Hematopoietic multipotent progenitor cell treated with erythropoietin and hydrocortisone succinate and interleukin-3 and kit ligand, for 4 days (in vitro differentiated cells): ENCODE measurements around the gene UBE2QL1.

Experiments used
- DNase-seq: peaks from one replicate; pipeline ENCODE4 v3.0.0-alpha.2; 2015

The UBE2QL1 gene

DNA sequence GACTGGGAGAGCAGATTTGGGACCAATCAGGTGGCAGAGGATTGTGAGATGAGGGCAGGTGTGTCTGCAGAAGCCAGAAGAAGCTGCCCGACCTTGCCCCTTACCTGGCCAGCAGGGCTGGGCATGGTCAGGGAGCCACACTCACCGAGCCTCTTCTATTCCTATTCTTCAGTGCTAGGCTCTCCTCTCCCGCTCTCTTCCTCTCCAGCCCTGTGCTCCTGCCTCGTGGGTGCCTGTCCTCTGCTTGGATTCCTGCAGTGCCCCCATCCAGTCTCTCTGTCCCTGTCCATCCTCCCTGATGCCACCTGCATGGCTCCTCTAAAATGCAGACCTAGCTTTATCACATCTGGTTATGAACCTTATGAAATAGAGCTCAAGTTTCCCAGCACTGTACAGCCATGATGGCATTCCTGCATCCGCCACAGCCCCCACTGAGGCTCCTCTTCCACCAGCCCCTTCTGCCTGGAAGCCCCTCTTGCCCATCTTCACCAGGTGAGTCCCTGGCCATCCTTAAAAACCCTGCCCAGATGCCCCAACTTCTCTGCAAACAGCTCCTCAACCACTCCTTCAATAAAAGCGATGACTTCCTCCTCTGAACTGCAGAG lies 8.2 kb downstream of the UBE2QL1 start:
- no peak for DNase-seq

DNA sequence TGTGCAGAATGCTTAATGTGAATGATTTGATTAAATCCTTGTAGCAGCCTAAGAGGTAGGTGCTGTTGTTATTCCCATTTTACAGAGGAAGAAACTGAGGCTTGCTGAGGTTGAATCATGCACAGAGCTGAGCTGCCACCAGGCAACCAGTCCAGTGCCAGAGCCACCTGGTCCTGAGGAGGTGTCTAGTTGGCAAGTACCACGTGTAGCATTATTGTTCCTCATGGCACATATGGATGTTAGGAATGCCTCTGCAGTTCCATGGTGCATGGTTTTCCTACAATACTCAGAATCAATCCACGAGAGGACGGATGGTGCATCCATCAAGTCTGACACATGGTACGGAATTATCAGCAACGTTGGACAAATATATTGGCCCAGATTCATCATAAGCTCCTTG lies 8.9 kb downstream of the UBE2QL1 start:
- DNase-seq, result no peak

DNA sequence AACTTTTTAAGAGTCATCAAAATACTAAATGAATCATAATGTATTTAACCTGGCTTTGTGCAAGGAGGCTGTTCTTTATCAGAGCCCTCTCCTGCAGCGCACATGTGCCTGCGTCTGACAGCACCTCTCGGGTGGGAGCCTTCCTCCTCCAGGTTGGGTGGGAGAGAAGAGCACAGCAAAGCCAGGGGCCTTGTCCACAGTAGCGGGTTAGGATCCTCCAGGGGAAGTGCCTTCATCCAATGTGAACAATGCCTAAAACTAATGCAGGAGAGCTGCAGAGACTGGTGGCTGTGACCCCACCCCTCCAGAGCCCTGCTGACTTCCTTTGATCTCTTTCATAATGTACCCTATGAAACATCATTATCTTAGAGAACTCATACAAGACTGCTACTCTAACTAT lies 10.2 kb downstream of the UBE2QL1 start:
- no peak for DNase-seq

DNA sequence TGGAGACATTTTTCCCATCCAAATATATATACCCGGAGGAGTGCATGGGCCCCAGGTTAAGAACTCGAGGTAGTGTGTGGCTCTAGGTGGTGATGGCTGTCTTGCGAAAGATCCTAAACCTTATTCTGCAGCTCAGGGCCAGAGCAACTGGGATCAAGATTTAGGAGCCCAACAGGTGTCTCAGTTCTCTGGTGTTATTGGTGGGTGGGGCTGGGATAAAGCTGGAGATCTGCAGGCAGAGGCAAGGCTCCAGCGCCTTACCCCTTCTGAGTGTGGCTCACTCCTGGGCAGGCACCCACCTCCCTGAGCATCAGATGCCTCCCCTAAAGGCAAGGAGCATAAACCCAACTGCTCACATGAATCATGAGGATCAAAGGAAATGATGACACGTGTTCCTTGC lies 11.2 kb downstream of the UBE2QL1 start:
- no peak for DNase-seq

DNA sequence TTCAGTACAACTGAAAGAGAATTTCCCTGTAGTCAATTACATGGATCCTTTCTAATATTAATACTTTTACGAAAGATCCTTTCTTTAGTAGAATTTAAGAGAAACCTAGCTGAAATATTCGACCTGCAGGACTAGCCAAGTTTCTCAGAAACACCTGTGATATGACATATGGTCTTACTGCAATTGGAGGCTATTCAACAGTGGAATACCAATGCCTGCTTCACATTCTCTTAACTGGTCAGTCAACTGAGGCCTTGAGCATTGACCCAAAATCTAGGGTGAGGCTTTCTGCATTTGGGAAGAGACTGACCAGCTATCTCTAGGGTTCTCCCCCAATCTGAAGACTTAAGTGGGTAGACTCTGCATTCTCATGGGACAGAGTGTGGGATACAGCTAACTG lies 12.3 kb downstream of the UBE2QL1 start:
- DNase-seq, result no peak

DNA sequence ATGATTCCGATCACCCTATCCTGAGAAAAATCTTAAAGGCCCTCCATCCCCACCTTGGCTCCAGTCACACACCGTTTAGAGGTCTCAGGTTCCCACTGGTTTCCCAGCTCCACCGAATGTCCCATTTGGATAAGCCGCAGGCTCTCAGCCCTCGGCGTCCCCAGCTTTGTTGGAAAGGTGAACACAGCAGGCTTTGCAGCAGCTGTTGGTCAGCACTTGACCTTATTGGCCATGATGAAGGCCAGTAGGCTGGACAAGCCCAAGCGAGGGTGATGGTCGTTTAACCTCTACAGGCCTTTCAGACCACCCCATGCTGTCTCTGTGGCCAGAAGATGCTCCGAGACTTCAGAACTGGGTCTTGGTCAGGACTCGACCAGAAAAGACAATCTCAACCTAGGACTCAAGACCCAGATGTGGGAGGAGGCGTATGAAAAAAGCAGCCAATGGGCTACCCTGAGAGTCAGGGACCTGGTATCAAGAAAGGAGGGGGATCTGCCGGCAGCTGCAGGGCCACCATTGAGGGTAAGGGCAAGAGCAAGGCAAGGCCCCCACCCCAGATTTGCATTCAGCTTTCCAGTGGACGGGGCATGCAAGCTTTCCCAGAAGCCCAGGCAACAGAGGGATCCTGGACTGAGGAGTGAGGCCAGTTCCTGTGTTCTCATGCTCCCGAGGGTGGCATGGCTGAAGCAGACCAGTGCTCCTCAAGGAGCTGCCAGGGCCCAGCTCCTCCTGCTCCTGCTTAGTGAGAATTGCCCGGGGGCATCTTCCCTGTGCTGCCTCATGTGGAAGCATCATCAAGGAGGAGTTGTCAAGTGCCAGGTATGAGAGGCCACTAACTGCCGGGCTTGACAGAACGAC lies 13.4 kb downstream of the UBE2QL1 start:
- DNase-seq, result no peak

DNA sequence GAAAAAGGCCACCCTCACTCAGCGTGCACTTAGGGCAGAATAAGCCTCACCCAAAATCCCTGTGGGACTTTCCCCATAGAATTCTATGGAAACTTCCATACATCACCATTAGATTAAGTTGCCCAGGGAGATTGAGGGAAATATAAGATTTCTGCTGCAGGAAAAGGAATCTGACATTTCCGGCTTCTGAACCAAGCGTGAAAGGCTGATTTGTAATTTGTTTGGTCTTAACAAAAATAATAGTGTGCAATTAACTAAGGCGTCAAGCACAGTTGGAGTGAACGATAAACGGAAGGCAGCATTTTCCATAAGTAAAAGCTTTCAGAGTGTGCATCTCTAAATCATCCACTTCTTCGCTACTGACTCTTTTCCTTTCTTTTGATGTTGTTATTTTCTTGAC lies 14.0 kb downstream of the UBE2QL1 start:
- DNase-seq, result no peak

DNA sequence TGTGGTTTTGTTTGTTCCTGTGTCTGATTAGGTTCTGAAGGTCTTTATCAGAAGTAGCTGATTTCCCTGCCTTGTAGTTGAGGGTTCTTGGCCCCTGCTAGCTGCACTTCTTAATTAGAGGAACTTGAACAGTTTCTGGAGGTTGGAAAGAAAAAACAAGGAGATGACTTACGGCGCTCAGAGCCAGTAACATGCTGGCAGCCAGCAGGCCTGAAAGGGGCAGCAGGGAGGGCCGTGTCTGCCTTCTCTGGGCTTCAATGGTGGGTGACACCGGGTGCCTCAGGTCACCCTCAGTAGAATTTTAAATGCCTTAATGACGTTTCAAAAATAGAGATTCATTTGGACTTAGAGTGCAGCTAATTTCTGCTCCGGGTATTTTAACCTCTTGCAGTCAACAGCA lies 15.8 kb downstream of the UBE2QL1 start:
- no peak for DNase-seq

DNA sequence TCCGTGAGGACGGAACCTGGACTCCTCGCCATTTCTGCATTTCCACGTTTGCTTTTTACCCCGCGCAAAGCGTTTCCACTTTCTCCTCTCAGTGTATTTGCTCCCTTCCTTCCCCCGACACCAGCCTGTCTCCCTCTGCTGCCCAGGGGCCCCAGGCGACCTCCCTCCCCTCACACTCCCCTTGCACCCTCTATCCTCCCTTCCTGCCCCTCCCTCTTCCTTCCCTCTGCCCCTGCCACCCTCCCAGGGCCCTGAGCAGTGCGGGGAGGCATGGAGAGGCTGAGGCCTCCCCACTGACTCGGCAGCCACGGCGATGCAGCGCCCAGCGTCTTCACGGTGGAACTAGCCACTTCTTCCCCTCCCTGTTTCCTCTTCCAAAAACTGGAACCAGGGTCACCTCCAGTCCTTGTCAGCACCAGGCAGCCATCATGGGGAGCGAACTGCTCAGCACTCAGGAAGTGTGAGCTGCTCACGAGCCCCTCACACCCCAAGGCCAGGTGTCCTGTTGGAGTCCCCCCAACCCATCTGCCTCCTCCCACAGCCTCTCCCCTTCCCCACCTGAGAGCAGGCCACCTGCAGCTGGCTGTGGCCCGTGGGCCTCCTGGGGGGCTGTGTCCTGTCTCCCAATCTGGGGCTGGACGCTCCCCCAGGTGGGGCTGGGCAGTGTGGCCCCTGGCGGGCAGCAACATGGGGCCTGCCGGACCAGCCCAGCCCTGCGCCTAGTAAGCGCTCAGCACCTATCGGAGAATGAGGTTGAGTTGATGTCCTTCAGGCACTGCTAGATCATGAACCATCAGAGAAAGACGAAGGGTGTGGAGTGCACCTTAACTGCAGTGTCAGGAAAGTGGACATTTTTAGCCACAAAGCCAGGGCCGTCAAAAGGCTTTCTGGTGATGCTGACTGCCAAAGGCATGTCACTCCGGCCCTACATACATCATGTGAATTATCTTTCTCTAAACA lies 17.5 kb downstream of the UBE2QL1 start:
- DNase-seq, result no peak

DNA sequence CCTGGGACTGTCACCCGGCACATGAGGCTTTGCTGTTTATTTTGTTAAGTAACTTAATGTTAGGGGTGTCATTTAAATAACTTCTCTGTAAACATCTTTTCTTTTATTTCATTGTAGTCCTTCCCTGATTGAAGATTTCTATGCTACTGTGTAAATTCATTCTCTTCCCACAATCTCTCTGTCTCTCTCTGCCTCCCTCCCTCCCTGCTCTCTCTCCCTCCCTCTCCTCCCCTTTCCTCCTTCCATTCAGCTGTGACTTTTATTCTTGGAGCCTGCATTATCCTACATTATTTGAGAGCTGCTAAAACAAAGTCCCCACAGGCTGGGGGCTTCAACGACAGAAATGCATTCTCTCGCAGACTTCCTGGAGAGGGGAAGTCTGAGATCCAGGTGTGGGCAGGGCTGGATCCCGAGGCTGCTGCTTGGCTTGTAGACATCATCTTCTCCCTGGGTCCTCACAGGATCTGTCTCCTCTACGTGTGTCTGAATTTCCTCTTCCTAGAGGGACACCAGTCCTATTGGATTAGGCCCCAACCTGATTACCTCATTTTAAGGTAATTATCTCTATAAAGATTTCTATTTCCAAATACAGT lies 18.4 kb downstream of the UBE2QL1 start:
- DNase-seq, result no peak

DNA sequence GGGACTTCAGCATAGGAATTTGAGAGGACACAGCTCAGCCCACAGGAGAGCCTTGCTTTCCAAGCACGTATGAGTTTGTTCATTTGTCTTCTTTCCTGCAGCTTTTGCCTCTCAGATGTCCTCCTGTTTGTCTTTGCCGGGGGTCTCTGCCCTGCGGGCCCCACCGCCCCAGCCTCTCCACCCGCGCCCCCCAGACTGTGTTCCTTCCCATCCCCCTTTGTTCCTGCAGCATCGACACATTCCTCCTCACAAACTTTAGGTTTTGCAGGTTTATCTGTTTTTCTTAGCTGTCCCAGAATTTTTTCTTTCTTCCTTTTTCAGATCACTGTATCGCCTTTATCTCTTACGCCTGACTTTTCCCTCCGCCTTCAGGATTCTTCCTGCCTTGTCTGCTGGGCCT lies 18.9 kb downstream of the UBE2QL1 start:
- no peak for DNase-seq

DNA sequence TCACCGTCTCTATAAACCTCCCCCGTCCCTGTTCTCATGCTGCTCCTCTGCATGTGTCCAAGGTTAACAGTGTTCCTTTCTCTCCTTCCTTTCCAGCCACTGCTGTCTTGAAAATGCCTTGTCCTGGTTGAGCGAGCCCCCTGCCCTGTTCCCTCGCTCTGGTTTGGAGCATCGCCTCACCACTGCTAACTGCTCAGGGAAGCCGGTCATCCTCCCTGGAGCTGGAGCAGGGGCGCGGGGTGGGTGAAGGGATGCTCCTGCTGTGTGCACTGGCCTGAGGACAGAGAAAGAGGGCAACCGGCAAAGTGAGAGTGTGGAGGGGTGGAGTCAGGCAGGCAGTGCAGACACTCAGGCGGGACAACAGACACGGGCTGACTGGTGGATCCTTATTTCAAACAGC lies 19.4 kb downstream of the UBE2QL1 start:
- no peak for DNase-seq

DNA sequence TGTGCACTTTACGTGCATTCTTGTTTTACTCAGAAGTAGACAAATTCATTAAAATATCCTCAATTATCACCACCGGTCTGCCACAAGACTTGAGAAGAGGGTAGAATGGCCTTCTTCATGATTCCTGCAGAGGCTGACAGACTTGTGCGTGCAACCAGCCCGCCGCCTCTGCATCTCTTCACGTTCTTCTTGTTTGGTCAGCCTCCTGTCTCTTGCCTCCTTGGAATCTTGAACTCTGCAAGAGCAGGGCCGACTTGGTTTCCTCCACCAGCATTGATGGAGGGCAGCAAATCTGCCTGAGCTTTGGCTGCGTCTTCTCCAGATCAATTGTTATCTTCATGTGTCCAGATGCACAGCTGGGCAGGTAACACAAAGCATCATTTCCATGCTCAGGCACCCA lies 20.2 kb downstream of the UBE2QL1 start:
- DNase-seq, result no peak

DNA sequence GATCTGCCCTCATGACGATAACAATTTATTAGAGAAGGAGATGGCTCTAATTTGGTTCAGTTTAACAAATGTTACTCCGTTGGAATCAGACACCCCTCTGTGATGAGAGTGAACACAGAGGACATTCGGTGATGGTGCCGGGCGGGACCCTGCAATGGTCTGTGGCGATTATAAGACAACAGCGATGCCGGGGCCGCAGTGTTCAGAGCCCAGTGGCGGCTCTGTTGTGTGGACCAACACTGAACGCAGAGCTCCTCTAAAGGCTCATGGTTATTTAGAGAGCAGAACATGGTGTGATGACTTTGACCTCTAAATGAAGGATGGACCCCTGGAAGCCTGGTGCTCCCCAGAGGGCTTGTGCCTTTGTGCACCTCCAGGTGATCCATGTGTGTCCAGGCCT lies 21.2 kb downstream of the UBE2QL1 start:
- no peak for DNase-seq

DNA sequence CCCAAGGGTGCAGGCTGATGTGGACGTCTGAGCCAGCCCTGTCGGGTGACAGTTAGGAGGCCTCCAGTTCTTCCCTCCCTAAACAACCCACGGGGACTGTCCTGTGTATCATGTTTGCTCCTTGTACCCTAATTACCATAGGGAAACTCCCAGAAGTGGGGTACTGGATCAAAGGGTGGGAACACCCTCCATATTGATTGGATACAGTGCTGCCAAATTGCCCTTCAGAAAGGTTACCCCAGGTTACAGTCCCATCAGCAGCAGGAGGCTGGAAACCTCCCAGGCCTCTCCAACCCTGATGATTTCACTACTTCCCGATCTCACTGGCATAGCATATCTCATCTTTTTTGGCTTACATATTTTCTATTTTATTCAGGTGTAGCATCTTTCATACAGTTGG lies 22.0 kb downstream of the UBE2QL1 start:
- DNase-seq, result no peak

DNA sequence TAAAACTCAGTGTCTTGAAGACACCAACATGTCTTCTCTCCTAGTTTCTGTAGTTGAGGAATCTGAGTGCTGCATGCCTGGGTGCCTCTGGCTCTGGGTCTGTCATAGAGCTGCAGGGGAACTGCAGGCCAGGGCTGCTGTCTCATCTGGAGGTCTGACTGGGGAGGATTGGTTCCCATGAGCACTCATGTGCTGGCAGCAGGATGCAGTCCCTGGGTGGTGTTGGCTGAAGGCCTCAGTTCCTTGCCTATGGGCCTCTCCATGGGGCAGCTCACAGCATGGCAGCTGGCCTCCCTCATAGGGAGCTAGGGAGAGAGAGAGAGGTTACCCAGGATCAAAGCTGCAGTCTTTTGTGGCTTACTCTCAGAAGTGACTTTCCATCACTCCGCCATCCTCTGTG lies 22.6 kb downstream of the UBE2QL1 start:
- DNase-seq, result no peak

DNA sequence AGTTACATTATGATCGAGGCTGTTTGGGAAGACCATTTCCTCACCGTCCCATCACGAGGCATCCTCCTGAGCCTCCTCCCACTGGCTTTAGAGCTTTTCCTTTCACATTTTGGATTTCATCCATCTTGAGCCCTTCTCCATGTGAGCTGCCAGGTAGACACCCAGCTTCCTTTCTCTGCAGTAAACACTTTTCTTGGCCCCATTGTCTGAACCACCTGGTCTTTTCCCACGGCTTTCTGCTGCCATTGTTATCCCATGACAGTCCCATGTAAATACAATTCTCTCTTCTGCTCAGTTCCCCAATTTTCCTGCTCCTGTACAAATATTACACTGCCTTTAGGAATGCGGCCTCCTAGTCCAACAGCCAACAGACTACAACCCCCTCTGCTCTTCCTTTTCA lies 24.1 kb downstream of the UBE2QL1 start:
- no peak for DNase-seq

DNA sequence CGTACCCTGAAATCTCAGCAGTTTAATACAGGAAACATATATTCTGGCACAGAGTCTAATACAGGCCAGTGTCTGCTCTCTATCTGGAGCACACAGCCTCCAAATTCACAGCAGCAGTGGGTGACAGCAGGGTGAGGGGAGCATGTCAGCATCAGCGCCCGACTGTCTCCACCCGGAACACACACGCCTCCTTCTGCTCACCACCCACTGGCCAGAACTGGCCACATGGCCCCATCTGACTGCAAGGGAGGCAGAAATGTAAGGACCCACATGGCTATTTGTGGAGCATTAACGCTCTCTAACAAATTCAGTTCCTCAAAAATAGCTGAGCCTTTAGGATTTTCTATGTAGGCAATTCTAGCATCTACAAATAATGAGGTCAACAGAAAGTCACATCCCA lies 24.6 kb downstream of the UBE2QL1 start:
- DNase-seq, result no peak

DNA sequence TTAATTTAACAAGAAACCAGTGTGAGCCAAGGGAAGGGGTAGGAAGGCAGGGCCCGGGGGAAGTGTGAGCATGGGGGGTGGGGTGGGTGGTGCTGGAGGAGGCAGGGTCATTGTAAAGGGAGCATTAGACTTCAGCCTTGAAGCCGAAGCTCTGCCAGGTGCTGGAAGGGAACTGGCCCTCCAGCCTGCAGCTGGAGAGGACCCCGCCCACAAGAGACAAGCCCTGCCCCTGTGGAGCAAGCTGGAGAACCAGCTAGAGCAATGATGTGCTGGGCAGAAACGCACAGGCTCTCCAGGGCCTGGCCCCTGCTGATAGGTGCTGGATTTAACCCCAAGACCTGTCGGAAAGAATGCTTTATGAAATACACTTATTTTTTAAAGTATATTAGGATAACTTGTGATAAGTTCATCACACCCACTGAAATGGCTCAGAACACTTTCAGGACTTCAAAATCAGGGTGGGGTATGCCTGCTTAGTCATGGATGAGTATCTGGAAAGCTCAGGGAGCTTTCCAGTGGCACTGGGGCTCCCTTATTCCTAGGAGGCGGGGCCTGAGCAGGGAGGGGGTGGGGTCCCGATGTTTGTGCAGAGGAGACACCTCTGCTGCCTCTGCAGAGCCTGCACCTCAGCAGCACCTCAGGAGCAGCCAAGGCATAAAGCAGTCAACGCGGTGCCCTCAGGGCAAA lies 27.1 kb downstream of the UBE2QL1 start:
- DNase-seq, result peak; percentile 8

DNA sequence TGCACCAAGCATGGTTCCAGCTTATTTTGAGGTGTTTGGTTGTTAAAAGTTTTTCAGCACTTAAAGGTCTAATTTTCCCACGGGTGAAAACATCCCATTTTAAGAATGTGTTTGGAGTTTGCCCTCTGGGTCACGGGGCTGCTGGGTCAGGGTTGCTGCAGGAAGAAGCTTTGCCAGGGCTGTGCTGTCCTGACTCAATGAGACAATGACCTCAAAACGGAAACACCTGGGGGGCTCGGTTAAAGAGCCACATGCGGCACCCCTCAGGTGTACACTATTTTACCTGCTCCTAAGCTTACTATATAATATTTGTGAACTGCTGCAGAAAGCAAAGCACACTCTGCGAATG lies 27.6 kb downstream of the UBE2QL1 start:
- no peak for DNase-seq

DNA sequence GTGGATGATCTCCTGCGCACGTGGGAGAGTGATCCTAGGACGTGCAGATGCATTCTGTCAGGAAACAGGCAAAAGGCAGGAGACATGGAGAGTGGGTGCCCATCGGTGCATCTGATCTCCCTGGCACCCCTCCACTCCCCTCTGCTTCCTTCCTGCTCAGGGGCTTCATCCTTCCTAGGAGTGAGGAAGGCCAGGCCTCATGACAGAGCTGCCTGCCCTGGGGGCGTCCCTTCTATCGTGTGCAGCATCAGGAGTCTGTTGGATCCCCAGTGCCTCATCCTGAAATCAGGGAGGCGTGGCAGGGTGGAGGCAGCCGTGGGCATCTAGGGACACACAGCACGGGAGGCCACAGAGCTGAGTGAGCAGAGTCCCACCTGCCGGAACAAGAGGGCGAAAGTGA lies 30.1 kb downstream of the UBE2QL1 start:
- DNase-seq, result no peak

DNA sequence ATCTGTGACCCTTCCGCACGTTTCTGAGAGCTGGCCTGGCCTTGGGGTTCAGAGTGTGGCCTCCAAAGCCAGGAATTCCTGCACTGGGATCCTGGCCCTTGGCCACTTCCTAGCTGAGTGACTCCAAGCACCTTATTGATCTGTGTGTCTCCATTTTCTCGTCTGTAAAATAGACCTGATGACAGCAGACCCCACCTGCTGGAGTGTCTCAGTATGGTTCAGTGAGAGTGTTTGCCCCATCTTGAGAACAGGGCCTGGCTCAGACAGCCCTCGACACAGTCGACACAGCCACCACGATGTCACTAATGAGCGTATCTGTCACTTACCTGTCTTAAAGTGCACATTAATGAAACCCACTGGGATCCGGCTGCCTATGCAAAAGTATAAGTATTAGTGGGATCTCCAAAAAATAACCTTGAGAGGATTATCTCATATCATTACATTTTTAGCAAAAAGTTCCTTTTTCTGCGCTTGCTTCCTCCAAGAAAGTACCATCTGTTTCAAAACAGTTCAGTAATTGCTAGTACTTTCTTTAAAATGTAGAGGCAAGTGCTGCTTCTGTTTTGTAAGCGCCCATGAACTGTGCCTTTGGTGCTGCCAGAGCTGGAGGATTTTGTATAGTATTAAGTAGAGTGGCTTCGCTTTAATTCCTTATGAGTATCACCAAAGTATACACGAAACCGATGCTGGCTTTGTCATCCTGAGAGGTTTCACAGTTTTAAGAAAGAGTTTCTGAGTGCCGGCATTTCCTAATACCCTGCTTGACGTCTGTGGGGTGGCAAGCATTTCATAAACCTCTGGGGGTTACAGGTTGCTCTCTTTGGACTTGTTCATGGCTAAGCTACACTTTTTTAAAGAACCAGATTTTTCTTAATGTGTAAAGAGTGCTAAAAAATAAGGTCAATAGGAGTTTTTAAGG lies 31.7 kb downstream of the UBE2QL1 start:
- no peak for DNase-seq
